GM12878 (cell line): Measurements from ENCODE around the gene AP2B1. TPM values are rescaled to one million over a fixed set of nuclear protein-coding genes. Genes with fewer than 3 reads are reported as not detected.

Experiments used
- ATF7 ChIP-seq: fragments of 450-650 bp; IDR thresholded peaks from 2 replicates; pipeline ENCODE4 v1.6.1; 2016; ENCODE audit warnings: low read depth, mild to moderate bottlenecking
- BRCA1 ChIP-seq: IDR thresholded peaks from 2 replicates; pipeline ENCODE4 v1.6.1; 2011; ENCODE audit warnings: low read depth, low read length, improper control_type of control experiment
- E2F8 ChIP-seq: fragments of 450-650 bp; IDR thresholded peaks from 2 replicates; pipeline ENCODE4 v1.6.1; 2018; ENCODE audit warnings: mild to moderate bottlenecking, low read depth, moderate library complexity; ENCODE audit not compliant: partially characterized antibody
- HDGF ChIP-seq: fragments of 450-650 bp; IDR thresholded peaks from 2 replicates; pipeline ENCODE4 v1.6.1; 2016; ENCODE audit warnings: antibody characterized with exemption
- IKZF2 ChIP-seq, 2 experiments: fragments of 450-650 bp; IDR thresholded peaks; 2 replicates each; pipeline ENCODE4 v1.6.1; 2017; ENCODE audit warnings: mild to moderate bottlenecking in 2 of 2, moderate library complexity in 2 of 2
- LARP7 ChIP-seq: fragments of 450-650 bp; IDR thresholded peaks from 2 replicates; pipeline ENCODE4 v1.6.1; 2017; ENCODE audit warnings: mild to moderate bottlenecking
- MEF2A ChIP-seq: IDR thresholded peaks from 2 replicates; pipeline ENCODE4 v1.6.1; 2011; ENCODE audit warnings: low read depth, mild to moderate bottlenecking, low read length, moderate library complexity; ENCODE audit not compliant: insufficient read depth
- MLLT1 ChIP-seq: fragments of 450-650 bp; IDR thresholded peaks from 2 replicates; pipeline ENCODE4 v1.6.1; 2016; ENCODE audit warnings: mild to moderate bottlenecking
- MTA2 ChIP-seq: fragments of 450-650 bp; IDR thresholded peaks from 2 replicates; pipeline ENCODE4 v1.6.1; 2016; ENCODE audit warnings: low read depth, mild to moderate bottlenecking, moderate library complexity
- MTA3 ChIP-seq: IDR thresholded peaks from 2 replicates; pipeline ENCODE4 v1.6.1; 2012; ENCODE audit warnings: low read length, inconsistent platforms, borderline replicate concordance
- MYB ChIP-seq: fragments of 150-350 bp; IDR thresholded peaks from 2 replicates; pipeline ENCODE4 v1.6.1; 2014; ENCODE audit warnings: mild to moderate bottlenecking, low read depth, low read length, borderline replicate concordance
- NKRF ChIP-seq: fragments of 450-650 bp; conservative IDR thresholded peaks from 2 replicates; pipeline ENCODE4 v1.6.1; 2017; ENCODE audit warnings: mild to moderate bottlenecking, moderate library complexity
- POLR2A ChIP-seq: IDR thresholded peaks from 2 replicates; pipeline ENCODE4 v1.6.1; 2011; ENCODE audit warnings: low read depth, mild to moderate bottlenecking, low read length
- POU2F2 ChIP-seq: IDR thresholded peaks from 3 replicates; pipeline ENCODE4 v1.6.1; 2011; ENCODE audit warnings: low read depth, mild to moderate bottlenecking, low read length, borderline replicate concordance
- SRF ChIP-seq, 2 experiments: IDR thresholded peaks; 2 replicates each; pipeline ENCODE4 v1.6.1; 2011; ENCODE audit warnings: low read depth in 2 of 2, low read length in 2 of 2, mild to moderate bottlenecking in 1 of 2, moderate library complexity in 1 of 2
- SUZ12 ChIP-seq: fragments of 200-600 bp; sonication (generic); IDR thresholded peaks from one replicate; pipeline ENCODE4 v1.6.1; 2018; ENCODE audit warnings: antibody characterized with exemption, mild to moderate bottlenecking; ENCODE audit not compliant: unreplicated experiment
- TARDBP ChIP-seq: IDR thresholded peaks from 2 replicates; pipeline ENCODE4 v1.6.1; 2016; ENCODE audit warnings: borderline replicate concordance
- TCF7 ChIP-seq: IDR thresholded peaks from 2 replicates; pipeline ENCODE4 v1.6.1; 2014; ENCODE audit warnings: antibody characterized with exemption, borderline replicate concordance
- YY1 ChIP-seq: IDR thresholded peaks from 2 replicates; pipeline ENCODE4 v1.6.1; 2011; ENCODE audit warnings: low read depth, mild to moderate bottlenecking, low read length
- ZNF217 ChIP-seq: fragments of 450-650 bp; IDR thresholded peaks from 2 replicates; pipeline ENCODE4 v1.6.1; 2017; ENCODE audit warnings: antibody characterized with exemption, mild to moderate bottlenecking
- ZNF274 ChIP-seq: IDR thresholded peaks from one replicate; pipeline ENCODE4 v1.8.0; 2011; ENCODE audit not compliant: insufficient read length, insufficient read depth
- ZSCAN29 ChIP-seq: fragments of 450-650 bp; IDR thresholded peaks from 2 replicates; pipeline ENCODE4 v1.6.1; 2017; ENCODE audit warnings: mild to moderate bottlenecking, moderate library complexity
- polyA plus RNA-seq, 11 experiments: library from polyadenylated mRNA; depleted of rRNA in 4 of 11; unstranded in 6 of 11; stranded (reverse) in 5 of 11; fragments of >200 nt; fragmentation: Nextera tagmentation in 4 of 11; fragmentation: Illumina TruSeq in 1 of 11; extraction: Ambion mirVana in 4 of 11; extraction: Trizol in 1 of 11; gene quantifications; 1 replicate in 1 of 11; 2 replicates in 10 of 11; pipeline versions ENCODE4 v1.2.1 to v1.2.3, GENCODE V29; 2011 to 2016; ENCODE audit warnings: inconsistent platforms in 2 of 11, missing spikeins in 2 of 11, low read depth in 1 of 11
- total RNA-seq, 4 experiments: library from RNA; depleted of rRNA in 3 of 4; stranded (reverse); fragments of >200 nt in 3 of 4; fragmentation: Illumina TruSeq in 1 of 4; extraction: Trizol in 1 of 4; gene quantifications; 2 replicates each; pipeline versions ENCODE4 v1.2.1 to v1.2.3, GENCODE V29; 2013 to 2021
- TF ChIP-seq, protein P1 (sequence below): IDR thresholded peaks from 2 replicates; pipeline ENCODE4 v1.6.1; 2012; ENCODE audit warnings: low read length, inconsistent platforms

Gene AP2B1
- total and polyA plus RNA-seq, 10 of the 15 experiments (the other 5 are each of a cell fraction or from before 2014, with no cell fraction given): 18.6 to 112 (median 53.9) TPM

DNA sequence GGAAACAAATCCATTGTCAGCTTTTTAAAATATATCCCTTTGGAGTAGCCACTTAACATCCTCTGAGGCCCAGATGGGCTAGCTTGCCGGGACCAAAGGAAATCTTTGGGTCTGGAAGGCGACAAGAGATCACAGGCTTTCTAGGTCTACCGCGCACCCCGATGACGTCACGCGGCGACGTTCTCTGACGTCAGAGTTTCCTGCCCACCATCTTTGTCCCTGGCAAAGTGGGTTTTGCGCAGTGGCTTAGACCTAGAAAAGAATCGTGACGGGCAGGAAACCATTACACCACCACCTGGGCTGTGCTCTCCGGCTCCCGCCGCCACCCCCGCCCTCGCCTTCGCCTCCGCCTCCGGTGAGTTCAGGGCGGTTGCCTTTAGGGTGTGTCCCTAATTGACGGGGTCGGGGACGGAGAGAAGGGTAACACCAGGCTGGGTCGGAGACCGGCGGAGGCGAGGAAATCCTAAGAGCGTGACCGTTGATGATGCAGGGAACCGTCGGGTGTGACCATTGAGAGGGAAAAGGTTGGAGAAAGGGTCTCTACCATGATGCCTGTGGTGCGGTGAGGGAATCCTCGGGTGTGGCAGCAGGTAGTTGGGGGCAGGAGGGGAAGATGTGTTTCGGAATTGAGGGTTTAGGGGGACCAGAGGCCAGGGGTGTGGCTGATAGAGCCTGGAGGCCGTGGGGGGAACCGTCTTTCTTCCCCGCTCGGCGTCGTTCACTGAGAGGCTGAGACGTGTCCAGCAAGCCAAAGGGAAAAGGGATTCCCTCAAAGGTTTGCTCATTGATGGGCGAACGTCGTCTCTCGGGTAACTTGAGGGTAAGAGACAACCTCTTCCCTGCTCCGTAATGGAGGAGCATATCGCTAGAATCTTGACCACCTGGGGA lies at the start of gene AP2B1 (continued):
- peak; percentile 92 for TF ChIP-seq TARDBP
- no peak for TF ChIP-seq ZNF274
- peak; percentile 68; the same call in 1 of the 2 replicates for TF ChIP-seq LARP7
- TF ChIP-seq SUZ12: no peak
- peak; percentile 80 for TF ChIP-seq BRCA1
- no peak for TF ChIP-seq MYB
- TF ChIP-seq MEF2A: peak; percentile 76
- peak; percentile 89 for TF ChIP-seq HDGF
- TF ChIP-seq POU2F2: peak; percentile 48; the same call in 1 of the 3 replicates
- TF ChIP-seq ZSCAN29: no peak
- TF ChIP-seq MLLT1: peak; percentile 94
- TF ChIP-seq ATF7: peak; percentile 99
- peak; percentile 52 for TF ChIP-seq MTA2
- peak; percentile 88 for TF ChIP-seq POLR2A
- peak; percentile 100 for TF ChIP-seq YY1
- peak; percentile 79 for TF ChIP-seq NKRF
- peak; percentile 96 for TF ChIP-seq E2F8
- TF ChIP-seq, protein P1, sequence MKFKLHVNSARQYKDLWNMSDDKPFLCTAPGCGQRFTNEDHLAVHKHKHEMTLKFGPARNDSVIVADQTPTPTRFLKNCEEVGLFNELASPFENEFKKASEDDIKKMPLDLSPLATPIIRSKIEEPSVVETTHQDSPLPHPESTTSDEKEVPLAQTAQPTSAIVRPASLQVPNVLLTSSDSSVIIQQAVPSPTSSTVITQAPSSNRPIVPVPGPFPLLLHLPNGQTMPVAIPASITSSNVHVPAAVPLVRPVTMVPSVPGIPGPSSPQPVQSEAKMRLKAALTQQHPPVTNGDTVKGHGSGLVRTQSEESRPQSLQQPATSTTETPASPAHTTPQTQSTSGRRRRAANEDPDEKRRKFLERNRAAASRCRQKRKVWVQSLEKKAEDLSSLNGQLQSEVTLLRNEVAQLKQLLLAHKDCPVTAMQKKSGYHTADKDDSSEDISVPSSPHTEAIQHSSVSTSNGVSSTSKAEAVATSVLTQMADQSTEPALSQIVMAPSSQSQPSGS: peak; percentile 96
- no peak for TF ChIP-seq TCF7
- no peak for TF ChIP-seq MTA3
- TF ChIP-seq ZNF217: 0 out of 2 replicates have a peak, but pooled peaks have one; percentile 28
- TF ChIP-seq SRF (IDR thresholded peaks at IDR 0.05; ENCODE audit: low read depth in 2 of 2, low read length in 2 of 2): peak; percentile 33 to 94; a peak in 3 of 4 replicates
- TF ChIP-seq IKZF2 (IDR thresholded peaks at IDR 0.05): peak; percentile 51 to 67; a peak in 3 of 4 replicates
